HG03139 (cell line): ENCODE data around the gene CACNA2D4.
"Not testable (repeated sequence)": the region's sequence is repeated elsewhere in the genome, so short reads cannot be mapped to it uniquely, and the experiment has no call there.

Experiments
- ATAC-seq: cut with Tn5 transposase; IDR thresholded peaks from one replicate; pipeline ENCODE4 v1.9.1; 2021; ENCODE audit not compliant: unreplicated experiment

CACNA2D4 gene

DNA sequence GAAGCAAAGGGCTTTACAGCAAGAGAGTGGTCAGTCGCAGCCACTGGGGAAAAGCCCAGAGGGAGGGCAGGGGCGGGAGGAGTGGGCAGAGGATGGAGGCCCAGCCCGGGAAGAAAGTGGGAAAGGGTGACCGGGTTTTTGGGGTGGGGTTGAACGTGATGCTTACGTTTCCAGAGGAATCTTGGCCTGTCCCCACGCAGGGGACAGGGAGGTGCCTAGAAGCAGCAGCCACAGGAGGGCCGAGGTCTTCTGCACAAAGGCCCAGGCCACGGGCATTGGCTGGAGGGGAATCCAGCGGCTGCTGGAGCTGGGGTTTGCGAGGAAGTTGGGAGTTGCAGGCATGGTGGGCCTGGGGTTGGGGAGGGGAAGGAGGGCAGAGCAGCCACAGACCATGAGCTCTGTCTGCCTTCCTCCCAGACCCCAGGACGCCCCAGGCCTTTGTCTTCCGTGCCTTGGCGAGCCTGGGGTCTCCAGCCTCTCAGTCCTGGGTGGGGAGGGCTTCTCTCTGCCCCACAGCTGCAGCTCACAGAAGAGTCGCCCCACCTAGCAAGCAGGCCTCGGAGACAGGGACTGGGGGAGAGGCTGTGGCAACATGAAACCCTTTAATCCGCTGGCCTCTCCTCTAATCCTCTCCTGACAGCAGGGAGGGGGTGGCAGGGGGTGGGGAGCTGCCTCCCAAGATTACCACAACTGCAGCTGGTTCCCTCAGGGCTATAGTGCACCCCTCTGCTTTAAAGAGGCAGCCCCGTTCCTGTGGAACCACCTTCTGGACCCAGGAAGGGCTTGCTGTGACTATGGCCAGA is at the start of gene CACNA2D4:
Gene CACNA2D4, minus strand, starts transcription at position 572 of the 803 bp plus-strand sequence. Its CDS starts 179 bp downstream, at position 393.
- no peak for ATAC-seq

GRCh38 chr12:1966561-1967226 is 48.2 kb upstream of the CACNA2D4 start:
- no peak for ATAC-seq

DNA sequence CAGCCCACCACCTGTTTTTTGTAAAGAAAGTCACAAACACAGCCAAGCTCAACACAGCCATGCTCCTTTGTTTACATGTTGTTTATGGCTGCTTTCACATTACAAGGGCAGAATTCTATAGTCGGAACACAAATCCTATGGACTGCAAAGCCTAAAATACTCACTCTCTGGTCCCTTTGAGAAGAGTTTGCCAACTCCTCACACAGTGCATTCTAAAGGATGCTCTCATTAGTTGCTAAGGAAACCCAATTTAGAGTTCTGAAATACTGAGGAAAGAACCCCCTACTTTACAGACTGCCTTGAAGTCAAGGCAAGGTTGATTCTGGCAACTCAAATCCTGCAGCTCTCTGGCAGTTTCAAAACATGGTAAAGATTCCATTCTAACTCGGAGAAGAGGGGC is 47.5 kb upstream of the CACNA2D4 start:
- no peak for ATAC-seq

DNA sequence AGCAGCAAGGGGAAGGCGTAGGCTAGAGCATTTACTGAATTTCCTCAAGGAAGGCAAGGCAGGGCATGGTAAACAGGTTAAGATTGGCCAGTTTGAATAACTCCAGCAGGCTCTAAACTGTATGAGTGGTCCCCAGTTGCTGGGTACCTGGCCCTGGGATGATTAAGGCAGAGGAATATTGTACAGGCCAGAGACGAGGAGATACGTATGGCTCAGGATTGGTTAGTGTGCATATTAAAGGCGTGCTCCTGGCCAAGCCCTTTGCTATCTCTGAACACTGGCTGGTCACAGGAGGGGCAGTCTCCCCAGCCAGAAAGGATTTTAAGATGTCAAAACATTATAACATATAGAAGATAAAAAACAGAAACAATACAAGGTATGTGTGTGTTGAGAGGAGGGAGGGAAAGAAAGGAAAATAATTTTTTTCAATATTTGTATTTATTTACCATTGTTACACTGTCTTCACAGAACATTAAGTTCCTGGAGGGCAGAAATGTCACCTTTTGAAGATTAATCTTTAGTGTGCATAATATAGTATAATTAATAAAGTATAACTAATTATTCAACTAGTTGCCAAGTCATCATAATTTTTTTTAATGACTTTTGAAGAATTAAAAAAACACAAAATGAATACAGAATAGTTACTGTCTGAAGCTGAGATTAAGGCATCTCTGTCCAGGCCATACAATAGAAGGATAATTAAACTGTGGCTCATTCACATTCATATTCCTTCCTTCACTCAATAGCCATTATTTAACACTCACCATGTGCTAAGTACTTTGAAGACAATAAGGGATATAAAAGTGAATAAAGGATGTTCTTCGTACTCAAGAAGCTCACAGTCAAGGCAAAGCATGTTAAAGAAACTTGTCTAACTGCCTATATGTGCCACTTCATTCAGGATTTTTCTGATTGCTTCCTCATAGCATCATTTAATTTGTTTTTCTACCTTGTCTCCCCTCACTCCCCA is 43.9 kb upstream of the CACNA2D4 start:
- no peak for ATAC-seq

GRCh38 chr12:1956716-1957115 is 38.3 kb upstream of the CACNA2D4 start:
- ATAC-seq = no peak

GRCh38 chr12:1949771-1950470 is 31.5 kb upstream of the CACNA2D4 start:
- ATAC-seq = no peak

GRCh38 chr12:1948883-1949282 is 30.4 kb upstream of the CACNA2D4 start:
- ATAC-seq = no peak

GRCh38 chr12:1947081-1947480 is 28.6 kb upstream of the CACNA2D4 start:
- no peak for ATAC-seq

DNA sequence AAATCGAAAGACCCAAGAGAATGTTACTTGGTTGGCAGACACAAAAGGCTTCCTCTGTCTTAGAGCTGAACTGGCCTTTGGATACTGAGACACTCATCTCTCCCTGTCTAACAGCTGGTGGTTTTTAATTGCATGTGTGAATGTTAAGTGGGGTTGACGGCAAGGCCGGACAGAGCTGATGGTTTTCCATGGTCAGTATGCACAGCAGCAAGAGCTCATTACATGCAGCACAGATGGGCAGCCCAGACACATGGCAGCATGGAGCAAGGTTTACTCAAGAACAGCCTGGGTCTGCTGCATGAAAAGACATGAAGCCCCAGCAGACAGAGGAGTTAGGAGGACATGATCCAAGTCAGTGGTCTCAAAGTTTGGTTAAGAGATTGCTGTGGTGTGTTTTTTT is 27.8 kb upstream of the CACNA2D4 start:
- ATAC-seq = no peak

- not testable (repeated sequence) for ATAC-seq
Observed at GRCh38 chr12:1945502-1945901, 27.1 kb upstream of the CACNA2D4 start.

DNA sequence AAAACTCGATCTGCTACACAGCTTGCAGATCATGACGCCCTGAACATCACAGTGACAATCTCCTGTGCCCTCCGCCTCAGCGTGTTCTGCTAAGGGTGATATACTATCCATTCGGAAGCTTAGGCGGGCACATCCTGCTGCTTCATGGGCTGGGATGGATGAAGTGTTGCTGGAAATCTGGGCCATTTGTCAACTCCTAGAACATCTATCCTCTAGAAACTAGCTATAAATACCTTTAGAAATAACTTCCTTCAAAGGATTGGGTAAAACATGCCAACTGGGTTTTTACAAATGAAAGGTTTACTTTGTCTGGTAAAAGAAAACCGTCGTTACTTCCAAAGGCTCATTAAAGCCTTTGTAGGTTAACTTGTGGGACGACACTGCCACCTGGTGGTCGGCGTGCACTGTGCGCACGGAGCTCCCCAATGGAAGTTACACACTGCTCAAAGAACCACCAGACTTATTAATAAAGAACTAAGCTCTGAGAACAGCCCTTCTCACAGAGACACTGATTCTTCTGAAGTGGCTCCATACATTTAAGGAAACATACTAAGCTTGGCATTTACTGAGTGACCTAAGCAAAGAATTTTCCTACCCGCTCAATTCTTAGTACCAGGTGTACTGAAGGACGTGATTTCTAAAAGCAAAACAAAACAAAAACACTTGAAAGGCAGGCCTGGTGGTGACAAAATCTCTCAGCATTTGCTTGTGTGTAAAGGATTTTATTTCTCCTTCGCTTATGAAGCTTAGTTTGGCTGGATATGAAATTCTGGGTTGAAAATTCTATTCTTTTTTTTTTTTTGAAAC is 21.6 kb upstream of the CACNA2D4 start:
- no peak for ATAC-seq

DNA sequence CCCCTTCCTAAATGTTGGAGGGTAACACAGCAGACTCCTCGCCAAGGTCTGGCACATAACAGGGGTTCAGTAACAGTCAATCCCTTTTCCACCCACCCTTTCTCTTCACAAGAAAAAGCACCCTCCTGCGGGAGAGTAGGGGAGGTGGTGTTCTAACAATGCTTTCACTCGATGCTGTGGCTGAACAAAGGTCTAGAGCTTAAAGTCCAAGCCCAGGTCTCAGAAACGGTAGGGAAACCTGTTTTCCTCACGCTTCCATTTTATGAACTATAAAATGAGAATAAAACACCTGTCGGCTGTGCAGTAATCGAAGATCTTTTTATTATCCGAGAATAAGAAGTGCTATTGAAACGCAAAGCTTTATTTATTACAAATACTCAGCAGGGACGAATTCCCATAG is 20.9 kb upstream of the CACNA2D4 start:
- ATAC-seq = no peak

GRCh38 chr12:1937481-1938224 is 19.2 kb upstream of the CACNA2D4 start:
- no peak for ATAC-seq

GRCh38 chr12:1936406-1937320 is 18.2 kb upstream of the CACNA2D4 start:
- ATAC-seq = no peak

- ATAC-seq = no peak
Observed at GRCh38 chr12:1935700-1936378, 17.4 kb upstream of the CACNA2D4 start.

GRCh38 chr12:1935242-1935641 is 16.8 kb upstream of the CACNA2D4 start:
- no peak for ATAC-seq

DNA sequence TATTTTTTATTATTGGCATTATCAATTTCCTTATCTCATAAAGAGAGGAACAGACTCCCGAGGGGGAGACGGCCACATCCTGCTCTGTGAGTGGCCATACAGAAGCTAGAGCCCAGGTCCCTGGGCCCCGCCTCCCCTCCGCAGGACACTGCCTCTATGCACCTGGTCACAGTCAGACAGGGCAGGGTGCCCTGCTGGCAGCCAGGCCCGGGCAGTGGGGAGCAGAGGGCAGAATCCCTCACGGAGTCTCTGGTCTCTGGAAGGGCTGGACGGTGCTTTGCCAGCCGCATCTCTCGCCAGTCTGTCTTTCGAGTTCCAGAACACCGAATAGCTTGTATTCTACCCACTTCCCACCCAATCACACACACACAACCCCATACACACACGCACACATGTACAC is 16.4 kb upstream of the CACNA2D4 start:
- no peak for ATAC-seq

GRCh38 chr12:1934068-1934467 is 15.6 kb upstream of the CACNA2D4 start:
- ATAC-seq = no peak
